NCI-H1417 treated with DMSO at 0.1 percent for 48 hours (cell line): ENCODE data around the gene UCKL1.
"Not testable (repeated sequence)": the region's sequence is repeated elsewhere in the genome, so short reads cannot be mapped to it uniquely, and the experiment has no call there.

Experiments used
- DNase-seq: peaks from one replicate; lab custom pipeline; 2025; lab: John Stamatoyannopoulos, UW

Gene UCKL1

DNA sequence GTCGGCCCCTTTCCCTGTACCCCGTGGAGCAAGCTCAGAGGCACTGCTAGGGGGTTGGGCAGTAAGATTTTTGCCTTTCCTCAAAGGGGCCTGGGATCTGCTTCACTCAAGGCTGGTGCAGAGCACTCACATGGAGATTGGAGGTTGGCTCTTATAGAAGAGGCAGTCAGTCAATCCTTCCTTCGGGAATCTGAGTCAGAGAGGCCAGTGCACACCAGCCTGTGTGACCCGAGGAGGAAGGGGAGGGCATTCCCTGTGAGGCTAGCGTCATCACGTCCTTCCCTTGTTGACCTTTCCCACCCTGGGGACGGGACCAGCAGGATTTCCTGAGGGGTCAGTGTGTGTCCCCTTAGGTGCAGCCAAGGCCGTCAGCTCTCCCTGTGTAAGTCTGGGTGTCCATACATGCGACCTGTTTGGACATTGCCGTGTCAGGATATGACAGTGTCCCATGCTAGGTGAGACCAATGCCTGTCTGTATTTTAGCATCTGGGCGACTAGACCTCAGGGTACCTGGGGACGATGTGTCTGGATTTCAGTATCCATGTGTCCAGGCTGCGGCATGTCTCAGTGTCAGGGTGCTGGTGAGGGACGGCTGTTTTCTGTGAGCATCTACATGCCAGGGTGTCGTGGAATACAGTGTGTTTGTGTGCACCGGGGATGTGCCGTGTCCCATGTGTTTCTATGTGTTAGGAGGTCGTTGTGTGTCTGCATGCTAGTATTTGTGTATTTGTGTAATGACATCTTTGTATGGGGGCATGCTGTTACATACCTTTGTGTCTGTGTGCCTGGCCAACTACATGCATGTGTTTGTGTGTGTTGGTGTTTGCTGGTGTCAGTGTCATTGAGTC, 16.3 kb upstream of the UCKL1 start:
- no peak for DNase-seq

DNA sequence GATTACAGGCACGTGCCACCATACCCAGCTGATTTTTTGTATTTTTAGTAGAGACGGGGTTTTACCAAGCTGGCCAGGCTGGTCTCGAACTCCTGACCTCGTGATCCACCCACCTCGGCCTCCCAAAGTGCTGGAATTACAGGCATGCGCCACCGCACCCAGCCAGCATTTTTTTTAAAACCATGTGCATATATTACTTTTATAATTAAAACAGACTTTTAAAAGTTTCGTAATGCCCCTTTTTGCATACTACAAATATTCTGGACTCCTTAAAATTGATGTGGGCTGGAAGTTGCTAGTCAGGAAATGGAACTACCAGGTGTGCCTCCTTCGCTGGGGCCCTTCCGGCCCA, 15.7 kb upstream of the UCKL1 start:
- DNase-seq: not testable (repeated sequence)

DNA sequence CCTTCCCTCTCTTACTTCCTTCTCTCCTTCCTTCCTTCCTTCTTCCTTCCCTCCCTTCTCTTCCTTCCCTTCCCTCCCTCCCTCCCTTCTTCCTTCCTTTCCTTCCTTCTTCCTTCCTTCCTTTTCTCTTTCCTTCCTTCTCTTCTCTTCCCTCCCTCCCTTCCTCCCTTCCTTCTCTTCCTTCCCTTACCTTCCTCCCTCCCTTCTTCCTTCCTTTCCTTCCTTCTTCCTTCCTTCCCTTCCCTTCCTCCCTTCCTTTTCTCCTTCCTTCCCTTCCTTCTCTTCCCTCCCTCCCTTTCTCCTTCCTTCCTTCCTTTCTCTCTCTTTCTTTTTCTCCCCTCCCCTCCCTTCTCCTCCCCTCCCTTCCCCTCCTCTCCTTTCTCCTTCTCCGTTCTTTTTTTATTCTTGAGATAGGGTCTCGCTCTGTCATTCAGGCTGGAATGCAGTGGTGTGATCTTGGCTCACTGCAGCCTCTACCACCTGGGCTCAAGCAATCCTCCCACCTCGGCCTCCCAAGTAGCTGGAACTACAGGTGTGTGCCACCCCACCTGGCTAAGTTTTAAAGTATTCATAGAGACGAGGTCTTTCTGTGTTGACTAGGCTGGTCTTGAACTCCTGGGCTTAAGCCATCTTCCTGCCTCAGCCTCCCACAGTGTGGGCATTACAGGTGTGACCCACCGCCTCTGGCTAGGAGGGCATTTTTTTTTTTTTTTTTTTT, 14.7 kb upstream of the UCKL1 start:
- DNase-seq: no peak

DNA sequence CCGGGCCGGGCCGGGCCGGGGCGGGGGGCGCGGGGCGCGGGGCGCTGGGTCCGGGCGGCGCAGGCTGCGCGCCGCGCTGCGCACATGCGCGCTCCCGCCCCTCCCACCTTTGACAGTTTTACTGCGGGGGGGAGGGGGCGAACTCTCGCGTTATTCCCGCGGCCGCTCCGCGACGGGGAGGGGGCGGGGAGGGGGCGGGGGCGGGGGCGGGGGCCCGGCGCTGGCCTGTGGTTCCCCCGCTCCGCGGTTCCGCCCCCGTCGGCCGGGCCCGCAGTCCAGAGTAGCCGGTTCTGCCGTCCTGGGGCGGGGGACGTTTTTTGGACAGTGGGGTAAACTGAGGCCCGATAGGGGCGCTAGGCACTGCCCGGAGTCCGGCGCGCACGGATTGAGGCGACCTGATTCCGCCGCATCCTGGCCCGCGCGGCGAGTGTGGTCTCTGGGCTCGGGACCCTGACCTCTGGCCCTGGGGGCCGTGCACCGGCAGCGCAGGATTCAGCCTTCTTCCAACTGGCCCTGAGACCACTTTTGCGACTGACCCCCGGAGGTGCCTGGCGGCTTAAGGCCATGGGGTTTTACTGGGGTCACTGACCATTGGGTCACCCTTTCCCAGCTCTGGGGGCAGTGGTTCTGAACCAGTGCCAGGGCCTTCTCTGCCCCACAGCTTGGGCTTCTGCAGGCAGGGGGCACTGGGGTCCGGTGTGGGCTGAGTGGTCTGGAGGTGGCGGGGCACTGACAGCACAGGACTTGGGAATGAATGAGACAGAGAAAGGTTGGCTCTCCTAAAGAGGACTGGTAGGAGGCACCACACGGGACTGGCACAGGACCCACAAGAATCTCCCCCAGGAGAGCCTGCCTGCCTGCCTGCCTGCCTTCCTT, 13.9 kb upstream of the UCKL1 start, which contains the start of gene ZNF512B:
Gene ZNF512B (minus strand): TSS at position 93 of the 876 bp plus-strand sequence. CDS start 1,980 bp downstream, outside the sequence.
- no peak for DNase-seq

DNA sequence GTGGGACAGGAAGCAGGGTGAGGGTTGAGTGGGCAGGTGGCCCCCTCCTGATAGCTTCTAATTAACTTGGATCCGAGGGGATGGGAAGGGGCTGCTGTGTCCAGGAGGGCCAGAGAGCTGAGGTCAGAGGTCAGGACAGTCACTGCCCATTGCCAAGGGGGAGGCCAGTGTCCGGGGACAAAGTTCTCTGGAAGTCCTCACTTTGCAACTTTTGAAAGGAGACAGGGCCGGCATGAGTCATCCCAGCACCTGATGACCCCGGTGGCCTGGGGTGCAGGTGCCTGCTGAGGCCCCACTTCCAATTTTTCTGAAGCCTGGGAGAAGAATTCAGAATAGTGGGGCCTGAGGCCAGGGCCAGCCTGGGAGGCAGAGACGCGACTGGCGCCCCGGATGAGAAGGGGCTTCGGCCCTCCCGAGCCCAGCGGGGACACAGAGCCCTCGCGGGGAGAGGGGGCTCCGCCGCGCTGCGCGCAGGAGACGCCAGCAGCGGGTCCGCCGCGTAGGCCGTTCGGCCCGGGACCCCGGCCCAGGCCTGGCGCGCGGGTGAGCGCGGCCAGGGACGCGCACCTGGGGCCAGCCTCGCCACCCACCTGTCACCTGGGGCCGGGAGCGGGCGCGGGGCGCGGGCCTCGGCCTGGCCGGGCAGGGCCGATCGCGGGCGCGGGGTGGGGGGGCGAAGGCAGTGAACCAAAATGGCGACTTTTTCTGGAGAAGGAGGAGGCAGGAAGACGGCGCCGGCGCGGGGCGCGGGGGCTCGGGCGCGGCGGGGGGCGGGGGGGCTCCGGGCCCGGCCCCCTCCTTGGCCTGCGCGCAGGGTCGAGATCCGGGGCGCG, 12.9 kb upstream of the UCKL1 start:
- no peak for DNase-seq

DNA sequence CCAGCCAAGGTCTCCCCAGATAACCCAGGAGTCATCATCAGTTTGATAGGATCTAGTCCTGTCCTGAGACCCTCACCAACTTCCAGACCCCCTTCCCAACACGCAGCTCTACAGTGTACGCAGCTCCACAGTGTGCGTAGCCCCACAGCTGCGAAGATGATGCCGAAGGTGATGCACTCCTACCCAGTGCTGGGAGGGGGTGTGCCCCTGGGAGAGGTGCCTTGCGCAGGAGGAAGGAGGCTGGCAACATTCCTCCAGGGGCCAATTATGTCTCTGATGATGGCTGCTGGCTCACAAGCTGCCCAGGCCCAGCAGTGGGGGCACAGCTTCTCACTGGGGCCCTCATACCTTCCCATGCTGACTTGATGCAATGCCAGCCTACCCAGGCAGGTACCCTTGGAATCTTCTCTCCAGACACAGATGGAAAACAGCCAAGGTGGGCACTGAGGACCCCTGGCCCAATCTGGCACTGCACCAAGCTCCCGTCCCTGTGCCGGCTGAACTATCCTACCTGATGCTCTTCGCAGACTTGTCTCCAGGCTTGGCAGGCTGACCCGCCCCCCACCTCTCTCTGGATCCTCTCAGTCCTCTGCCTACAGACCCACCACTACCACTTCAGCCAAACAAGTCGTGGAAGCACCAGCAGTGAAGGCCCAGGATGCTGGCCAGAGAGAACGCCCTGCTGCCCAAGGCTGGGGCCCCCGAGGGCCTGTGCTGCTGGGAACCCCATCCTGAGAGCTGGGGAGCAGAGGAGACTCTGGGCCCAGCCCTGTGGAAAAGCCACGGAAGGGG, 12.1 kb upstream of the UCKL1 start:
- DNase-seq: no peak

DNA sequence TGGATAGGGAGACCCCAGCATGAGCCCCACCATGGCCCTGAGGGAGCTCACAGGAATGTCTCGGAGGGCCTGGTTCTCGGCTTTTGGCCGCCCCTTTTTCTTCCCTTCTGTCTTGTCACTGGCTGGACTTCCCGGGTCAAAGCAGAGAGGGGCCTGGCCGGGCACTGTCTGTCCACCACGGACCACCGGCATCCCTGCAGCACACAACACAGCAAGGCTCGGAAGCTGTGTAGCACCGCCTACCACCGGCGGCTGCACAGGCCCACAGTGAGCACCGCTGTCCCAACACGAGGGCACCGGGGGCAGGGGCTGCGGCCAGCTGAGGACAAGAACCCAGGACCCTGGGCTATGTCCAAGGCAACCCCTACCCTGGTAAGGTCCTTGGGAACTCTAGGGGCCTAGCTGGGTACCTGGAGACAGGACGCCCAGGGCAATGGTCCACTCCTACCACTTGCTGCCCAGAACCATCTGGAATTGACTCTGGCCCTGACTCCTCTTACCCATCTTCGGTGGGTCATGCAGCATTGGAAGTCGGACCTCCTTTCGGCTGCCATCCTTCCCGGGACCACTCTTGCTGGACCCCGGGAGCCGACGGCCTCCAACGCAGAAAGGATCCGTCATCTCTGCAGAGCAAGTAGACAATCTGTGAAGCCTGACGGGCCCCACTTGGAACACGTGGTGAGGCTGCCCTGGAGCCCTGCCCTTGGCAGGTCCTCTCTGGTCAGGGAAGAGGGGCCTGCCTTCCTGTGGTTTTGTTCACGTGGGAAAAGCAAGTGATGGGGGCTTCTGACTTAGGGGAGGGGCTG, 11.3 kb upstream of the UCKL1 start:
- DNase-seq: no peak

DNA sequence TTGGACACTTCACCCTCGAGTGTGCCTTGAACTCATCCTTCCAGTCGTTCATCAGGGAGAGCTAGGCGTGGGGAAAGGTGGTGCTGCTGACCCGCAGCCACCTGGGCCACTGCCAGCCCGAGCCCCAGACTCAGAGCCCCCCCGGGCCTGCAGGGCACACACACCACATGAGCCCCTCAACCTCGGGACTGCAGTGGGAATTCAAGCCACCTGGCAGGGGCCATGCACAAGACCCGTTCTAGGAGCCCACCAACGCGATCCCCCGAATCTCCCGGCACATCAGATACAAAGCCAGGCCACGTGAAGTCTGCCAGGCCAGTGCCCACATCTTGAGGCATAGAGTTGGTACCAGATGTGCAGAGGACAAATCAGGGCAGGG, 10.7 kb upstream of the UCKL1 start:
- no peak for DNase-seq

DNA sequence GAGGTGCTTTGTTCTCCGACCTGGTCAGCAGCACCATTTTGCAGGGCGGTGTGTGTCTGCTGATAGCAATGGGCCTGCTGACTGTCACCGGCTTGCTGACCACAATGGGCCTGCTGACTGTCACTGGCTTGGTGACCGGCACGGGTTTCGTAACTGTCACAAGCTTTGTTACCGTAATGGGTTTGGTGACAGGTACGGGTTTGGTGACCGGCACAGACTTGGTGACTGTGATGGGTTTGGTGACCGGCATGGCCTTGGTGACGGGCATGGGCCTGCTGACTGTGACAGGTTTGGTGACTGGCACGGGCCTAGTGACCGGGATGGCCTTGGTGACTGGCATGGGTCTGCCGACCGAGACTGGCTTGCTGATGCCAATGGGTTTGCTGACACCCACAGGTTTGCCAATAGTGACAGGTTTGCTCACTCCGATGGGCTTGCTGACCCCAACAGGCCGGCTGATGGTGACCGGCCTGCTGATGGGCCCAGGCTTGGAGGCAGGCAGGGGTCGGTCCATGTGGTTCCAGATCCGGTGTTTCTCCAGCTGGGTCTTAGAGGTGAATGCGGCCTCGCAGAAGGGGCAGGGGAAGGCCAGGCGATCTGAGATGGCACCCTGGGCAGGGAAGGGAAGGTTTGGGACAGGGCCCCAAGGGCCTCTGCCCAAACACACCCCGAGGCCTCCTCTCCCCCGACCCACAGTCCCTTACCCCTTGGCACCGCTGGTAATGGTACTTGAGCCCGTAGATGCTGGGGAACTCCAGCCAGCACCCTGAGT, 10.1 kb upstream of the UCKL1 start:
- no peak for DNase-seq

DNA sequence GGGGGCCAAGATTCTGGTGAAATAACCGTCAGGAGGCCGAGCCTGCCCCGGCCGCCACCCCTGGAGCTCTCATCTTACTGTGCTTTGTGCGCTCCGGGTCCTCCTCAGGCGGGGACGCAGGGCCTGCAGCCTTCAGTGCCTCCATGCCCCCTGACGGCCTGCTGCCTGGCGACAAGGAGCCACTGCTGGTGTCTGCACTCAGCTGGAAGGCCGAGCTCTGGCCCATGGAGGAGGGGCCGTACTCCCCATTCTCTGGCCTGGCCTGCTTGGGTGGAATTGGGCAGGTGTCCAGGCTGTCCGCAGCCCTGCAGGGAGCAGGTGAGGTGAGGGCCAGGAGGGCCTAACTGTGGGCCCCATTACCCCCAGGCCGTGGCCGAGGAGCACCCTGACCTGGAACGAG, 8.2 kb upstream of the UCKL1 start:
- no peak for DNase-seq

DNA sequence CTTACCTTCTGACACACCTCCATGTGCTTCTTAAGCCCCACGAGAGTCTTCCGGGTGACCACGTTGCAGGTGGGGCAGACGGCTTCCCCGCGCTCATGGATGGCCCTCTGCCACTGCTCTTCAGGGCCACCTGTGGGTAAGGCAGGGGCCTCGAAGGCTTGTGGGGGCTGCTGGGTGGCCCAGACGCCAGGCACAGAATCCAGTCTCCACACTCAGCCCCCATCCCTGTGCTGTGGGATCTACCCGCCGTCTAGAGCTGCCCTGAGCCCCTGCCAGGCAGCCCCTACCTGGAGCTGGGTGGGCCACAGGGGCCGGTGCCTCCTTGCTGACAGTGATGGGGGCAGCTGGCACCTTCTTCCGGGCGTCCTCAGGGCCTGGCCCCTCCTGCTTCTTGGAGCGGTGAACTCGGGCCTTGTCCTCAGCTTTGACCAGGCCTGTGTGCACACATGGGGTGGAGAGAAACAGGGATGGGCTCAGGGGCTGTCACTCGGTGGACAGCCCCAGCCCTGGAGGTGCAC, 7.6 kb upstream of the UCKL1 start:
- no peak for DNase-seq

DNA sequence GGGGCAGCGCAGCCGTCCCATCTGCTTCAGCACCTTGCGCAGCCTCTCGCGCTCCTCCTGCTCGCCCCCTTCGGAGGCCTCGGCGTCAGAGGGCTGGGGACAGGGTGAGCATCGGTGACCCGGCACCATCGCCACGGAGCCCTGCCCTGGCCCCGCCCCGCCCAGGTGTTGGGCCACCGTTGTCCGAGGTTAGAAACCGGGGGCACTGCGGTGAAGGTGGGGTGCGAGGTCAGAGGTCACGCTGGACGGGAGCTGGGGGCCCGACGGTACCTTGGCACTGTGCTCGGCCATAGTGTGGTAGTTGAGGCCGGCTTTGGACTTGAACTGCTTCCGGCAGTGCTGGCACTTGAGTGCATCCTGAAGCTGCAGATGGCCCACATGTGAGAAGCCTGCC, 7.1 kb upstream of the UCKL1 start:
- DNase-seq: no peak

DNA sequence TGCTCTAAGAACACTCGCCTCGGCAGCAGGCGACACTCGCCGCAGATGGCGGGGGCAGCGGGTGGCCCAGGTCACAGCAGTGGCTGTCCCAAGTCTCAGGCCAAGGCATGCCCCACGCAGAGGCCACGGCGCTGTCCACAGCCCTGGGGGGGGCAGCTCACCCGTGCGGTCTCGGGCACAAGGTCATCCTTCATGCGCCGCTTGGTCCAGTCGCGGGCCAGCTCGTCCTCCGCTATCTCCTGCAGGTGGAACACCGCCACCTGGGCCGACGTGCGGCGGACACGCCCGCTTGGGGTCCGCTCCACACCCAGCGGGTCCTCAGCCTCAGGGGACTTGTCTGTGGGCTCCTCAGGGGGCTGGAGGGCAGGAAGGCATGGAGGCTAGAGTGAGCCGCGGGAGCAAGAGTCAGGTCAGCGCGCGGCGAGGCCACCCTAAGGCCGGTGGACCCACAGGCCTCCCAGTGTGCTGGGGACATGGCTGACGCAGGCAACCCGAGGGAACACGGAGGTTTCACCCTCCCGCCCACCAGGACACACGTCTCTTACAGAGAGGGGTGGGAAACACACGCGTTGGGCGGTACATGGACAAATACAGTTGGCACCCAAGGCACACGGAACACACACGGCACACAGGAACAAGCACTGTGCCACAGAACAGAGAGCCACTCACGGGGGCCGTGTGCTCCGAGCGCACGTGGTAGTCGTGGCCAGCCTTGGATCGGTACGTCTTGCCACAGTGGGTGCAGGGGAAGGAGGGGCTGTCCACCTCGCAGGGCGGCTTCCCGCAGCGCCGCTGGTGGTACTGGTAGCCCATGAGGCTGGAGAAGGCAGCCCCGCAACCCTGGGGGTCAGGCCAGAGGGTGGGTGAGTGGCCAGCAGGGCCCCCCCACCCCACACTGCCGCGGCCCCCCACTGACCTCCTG, 6.5 kb upstream of the UCKL1 start:
- DNase-seq: no peak

DNA sequence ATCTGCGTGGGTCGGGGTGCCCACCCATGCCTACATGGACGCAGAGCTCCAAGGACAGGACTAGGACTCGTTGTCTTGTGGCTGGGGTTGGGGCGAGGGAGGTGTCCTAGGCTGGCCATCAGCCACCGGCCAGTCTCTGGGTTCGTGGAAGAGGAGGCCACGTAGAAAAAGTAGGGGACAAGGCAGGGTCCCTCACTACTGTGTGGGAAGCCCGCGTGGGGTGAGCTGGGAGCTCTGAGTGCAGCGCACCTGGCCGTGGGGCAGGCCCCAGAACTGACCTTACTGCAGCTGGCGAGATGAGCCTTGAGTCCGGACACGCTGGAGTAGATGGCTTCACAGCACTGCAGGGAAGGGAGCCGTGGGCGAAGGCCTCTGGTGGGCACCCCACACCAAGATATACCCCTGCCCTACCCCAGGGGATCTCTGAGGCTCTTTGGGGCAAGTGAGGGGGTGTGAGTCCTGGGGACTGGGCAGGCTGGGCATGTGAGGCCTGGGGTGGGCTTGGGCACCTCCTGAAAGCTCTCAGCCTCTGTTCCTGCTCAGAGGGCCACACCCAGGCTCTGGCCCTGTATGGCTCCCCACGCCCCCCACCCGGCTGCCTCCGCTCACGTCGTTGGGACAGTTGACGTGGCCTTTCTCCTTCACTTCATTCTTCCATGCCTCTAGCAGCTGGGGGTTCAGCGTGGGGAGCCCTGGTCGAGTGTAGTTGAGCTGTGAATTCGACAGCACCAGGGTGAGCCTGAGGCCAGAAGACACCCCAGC, 5.6 kb upstream of the UCKL1 start:
- no peak for DNase-seq

DNA sequence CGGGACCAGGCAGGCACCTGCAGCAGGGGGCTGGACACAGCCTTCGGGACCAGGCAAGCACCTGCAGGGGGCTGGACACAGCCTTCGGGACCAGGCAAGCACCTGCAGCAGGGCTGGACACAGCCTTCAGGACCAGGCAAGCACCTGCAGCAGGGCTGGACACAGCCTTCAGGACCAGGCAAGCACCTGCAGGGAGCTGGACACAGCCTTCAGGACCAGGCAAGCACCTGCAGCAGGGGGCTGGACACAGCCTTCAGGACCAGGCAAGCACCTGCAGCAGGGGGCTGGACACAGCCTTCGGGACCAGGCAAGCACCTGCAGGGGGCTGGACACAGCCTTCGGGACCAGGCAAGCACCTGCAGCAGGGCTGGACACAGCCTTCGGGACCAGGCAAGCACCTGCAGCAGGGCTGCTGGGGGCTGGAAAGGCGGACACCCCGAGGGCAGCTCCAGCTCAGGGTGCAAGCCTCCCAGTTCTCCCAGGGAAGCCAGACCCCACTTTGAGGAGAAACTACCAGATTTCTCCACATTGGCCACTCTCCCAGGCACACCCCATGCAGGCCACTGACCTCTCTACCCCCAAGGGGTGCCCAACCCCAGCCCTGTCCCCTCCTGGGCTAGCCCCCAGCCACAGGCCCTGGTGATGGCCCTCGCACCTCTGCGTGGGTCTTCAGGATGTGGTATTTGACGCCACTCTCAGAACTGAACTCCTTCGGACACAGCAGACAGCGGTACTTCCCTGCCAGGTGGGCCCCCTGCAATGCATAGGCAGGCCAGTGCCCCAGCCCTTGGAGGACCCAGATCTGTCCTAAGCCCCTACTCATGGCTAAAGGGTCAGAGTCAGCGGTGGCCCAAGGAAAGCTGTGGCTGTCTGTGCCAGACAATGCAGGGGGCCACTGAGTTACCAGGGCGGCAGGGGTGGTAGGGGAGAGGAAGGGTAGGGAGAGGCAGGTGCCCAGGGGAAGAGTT, 4.7 kb upstream of the UCKL1 start:
- DNase-seq: not testable (repeated sequence)

DNA sequence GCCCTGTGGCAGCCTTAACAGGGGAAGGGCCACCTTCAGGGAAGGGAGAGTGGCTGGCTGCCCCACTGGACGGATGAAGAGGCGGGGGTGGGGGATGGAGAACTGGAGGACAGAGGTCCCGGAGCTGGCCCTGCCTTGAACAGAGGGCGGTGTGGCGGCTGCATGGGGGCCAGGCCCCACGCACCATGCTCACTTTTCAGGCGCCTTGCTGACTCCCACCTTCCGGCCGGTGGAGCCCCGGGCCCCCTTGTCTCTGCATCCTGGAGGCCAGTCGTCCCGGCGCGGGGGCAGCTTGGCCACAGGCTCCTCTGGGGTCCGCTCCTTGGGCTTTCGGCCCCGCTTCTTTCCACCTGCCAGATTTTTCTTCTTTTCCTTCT, 3.5 kb upstream of the UCKL1 start:
- DNase-seq: no peak
